Purkinje cell (primary cell): ENCODE results near the gene GPR146. TPM values are rescaled to one million over a fixed set of nuclear protein-coding genes. Genes with fewer than 3 reads are reported as not detected.

Source experiments
- polyA plus RNA-seq: library from polyadenylated mRNA; unstranded; fragments of >200 nt; fragmentation: Nextera tagmentation; gene quantifications from 2 replicates; pipeline ENCODE4 v1.2.1, GENCODE V29; 2014

The GPR146 gene
- not detected in 2 replicates for polyA plus RNA-seq

GRCh38 chr7:1044189-1045068 lies at the start of gene GPR146:
TSS of gene GPR146 (plus strand) at chr7:1044546. CDS start at chr7:1057516, 12,970 bp downstream.

GRCh38 chr7:1087952-1088920 lies 43.9 kb downstream of the GPR146 start, which contains the start of gene GPER1:
TSS of gene GPER1 (plus strand) at chr7:1088113. CDS start at chr7:1091729, 3,616 bp downstream.

Other genes with a start within 250 kb of the GPR146 start
- gene SUN1, start 212.1 kb upstream of the GPR146 start, polyA plus RNA-seq = 56.9 and 72.0 TPM in 2 replicates
- gene GET4, start 168.0 kb upstream of the GPR146 start, polyA plus RNA-seq = 8.6 and 9.8 TPM in 2 replicates
- gene ADAP1, start 89.9 kb upstream of the GPR146 start, polyA plus RNA-seq = 0.48 and 0.52 TPM in 2 replicates
- 8.0 and 10.5 TPM in 2 replicates for gene COX19, start 69.0 kb upstream of the GPR146 start, polyA plus RNA-seq
- gene CYP2W1, start 61.4 kb upstream of the GPR146 start, polyA plus RNA-seq = not detected in 2 replicates
- gene GPER1, start 43.6 kb downstream of the GPR146 start, polyA plus RNA-seq = not detected in 2 replicates
- 88.7 and 104 TPM in 2 replicates for gene ZFAND2A, start 115.7 kb downstream of the GPR146 start, polyA plus RNA-seq
- gene UNCX, start 188.3 kb downstream of the GPR146 start, polyA plus RNA-seq = 0.12 TPM in 1 of 2 replicates, not detected in the other